NCI-H345 treated with DMSO at 0.1 percent for 48 hours (cell line): Measurements from ENCODE around the gene GLI3.

Experiments used
- DNase-seq: peaks from one replicate; lab custom pipeline; 2025; ENCODE audit not compliant: unreplicated experiment; lab: John Stamatoyannopoulos, UW

Gene GLI3

DNA sequence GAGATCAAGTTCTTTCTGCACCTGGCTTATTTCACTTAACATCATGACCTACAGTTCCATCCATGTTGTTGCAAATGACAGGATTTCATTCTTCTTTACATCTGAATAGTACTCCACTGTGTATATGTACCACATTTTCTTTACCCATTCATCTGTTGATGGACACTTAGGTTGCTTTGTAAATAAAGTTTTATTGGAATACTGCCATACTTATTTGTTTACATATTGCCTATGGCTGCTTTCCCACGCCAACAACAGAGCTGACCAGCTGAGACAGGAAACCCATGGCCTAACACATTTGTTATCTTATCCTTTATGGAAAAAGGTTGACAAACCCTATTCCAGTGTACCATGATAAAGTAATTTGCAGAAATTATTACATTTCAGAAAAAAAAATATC lies 153.7 kb downstream of the GLI3 start:
- no peak for DNase-seq

DNA sequence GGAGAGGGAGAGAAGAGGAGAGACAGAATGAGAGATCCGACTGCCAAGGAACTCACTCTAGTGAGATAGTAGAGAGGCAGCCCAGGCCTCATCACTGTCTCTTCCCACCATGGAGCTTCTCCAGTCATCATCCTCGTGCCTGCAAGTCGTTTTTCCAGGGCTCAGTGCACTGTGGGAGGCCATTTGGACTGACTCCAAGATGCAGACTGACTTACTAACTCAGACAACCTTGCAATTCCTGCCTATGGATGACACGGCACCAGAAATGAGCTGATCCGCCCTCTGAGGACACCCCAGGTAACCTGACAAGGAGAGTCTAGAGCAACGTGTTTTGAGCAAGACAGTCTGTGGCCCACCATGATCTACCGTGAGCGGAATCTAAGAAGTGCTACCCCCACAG lies 154.9 kb downstream of the GLI3 start:
- no peak for DNase-seq

DNA sequence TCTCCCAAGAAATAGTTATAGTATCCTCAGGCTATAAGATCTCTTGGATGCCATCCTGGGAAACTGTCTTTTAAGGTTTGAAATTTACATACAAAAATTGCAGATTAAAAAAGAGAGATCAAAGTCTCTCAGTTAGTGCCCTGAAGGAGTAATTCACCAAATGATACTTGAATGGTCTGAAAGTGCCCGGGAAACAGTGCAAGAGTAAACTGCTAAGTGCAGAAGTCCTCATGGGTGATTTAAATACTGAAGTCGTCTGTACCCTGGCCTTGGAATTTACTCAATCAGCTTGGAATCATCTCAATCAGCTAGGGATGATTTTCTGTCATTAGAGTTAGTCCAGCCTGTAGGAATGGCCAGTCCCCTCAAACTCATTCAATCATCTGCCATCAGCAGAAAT lies 155.3 kb downstream of the GLI3 start:
- DNase-seq: no peak

DNA sequence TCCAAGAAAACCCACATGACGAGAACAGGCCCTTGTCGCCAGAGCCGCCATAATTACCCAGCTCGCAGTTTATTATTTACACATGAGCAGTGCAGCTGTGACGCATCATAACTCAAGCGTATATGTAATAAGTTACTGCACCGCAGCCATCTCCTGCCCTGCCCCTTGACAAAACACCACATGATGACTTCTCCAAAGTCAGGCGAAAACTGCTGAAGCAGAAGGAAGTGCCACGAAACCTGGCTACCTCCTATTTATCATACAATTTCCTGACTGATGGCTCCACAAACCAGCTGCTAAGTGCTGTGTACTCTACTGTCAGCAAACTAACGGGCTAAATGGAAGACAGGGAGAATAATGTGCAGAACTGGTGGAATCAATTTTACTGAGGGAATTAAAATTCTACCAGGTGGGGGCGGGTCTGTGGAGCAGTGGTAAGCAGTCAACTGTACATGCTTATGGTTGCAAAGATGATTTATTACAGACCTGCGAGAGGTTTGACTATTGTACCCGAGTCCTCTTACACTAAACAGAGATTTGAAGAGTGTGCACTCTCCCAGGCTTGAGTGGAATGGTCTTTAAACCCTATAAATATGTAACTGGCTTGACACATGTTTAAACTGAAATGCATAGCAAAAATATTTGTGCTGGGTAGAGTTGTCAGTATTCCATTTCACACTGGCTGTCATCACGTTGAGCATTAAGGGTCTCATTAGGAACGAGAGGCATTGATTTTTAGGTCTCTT lies 156.0 kb downstream of the GLI3 start:
- no peak for DNase-seq

DNA sequence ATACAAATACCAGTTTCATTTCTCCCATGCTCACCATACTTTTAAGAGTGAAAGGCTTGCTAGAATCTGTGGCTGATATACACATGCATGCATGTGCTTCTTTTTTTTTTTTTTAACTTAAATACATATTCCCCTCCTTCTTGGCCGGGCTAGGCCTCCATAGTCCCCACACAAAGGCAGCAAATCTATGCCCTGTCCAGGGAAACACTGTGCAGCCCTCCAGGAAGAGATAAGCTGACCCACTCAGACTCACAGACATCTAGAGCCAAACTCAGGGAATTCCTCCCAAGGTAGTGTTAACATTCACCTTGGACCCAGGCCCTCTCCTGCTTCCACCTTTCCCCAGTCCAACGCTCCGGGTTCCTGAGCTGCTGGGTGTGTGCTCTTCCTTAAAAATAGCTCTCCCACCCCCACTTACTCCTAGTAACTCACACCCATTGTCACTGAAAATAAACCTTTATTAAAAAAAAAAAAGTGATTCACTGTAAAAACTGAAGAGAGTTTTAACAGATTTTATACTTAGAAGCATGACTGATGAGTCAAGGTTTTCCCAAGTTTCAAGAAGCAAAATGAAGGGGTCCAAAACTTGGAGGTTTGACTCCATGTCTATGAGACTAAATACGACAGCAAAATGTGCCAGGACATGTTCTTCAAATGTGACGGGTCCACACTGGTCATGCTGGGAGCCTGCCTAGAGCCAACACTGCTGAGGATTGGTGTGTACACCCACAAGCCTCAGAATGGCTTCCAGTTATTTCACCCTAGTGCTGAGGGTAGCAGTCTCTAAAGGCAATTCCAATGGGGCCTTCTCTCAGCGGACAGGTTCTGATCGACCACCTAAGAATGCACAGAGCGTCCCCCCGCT lies 159.5 kb downstream of the GLI3 start:
- no peak for DNase-seq

DNA sequence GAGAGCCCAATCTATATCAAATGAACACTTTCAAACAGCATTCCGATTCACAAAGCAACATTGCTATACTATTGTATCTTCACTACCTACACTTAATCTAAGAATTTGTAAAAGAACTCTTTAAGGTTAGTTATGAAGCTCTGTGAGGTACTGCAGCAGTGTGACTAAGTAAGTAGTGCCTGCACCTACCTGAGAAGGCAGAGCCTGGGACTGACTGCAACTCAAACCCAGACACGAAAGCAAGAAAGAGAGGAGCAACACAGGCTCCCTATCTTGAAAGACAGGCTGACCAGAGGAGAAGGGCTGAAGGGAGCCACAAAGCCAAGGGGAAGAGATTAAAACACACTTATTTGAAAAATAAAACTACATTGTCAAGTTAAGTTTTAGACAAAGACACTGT lies 160.1 kb downstream of the GLI3 start:
- no peak for DNase-seq

DNA sequence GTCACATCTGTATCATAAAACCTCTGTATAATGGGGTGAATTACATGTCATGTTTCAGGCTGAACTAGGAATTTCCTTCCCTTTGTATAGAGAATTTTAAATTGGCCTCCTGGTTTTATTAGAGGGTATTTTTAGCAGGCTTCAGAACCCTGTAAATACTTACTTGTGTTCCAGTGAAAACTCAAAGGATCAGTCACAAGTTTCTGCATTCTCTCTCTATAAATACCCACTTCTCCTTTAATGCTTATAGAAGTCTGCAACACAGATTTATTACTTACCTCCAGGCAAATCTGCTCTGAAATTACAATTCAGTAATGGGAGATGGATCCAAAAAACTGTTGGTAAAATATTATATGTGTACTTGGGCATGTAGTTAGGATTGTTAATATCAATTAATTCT lies 161.6 kb downstream of the GLI3 start:
- DNase-seq: no peak

DNA sequence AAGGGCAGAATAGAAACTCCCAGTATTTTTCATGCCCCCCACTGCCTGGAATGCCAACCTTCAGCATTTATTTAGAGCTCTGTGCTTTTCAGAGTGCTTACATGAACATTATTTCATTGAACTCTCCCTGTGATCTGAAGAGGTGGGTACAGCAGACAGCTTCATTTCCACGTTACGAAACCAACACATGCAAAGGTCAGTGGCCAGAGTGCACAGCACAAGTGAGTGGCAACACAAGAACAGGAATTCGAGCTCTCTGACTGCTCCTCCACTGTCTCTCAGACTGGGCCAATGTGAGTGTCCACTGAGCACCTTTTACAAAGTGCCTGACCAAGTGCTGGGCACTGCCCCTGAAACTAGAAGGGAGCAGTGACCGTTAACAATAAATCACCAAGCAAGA lies 162.9 kb downstream of the GLI3 start:
- no peak for DNase-seq

DNA sequence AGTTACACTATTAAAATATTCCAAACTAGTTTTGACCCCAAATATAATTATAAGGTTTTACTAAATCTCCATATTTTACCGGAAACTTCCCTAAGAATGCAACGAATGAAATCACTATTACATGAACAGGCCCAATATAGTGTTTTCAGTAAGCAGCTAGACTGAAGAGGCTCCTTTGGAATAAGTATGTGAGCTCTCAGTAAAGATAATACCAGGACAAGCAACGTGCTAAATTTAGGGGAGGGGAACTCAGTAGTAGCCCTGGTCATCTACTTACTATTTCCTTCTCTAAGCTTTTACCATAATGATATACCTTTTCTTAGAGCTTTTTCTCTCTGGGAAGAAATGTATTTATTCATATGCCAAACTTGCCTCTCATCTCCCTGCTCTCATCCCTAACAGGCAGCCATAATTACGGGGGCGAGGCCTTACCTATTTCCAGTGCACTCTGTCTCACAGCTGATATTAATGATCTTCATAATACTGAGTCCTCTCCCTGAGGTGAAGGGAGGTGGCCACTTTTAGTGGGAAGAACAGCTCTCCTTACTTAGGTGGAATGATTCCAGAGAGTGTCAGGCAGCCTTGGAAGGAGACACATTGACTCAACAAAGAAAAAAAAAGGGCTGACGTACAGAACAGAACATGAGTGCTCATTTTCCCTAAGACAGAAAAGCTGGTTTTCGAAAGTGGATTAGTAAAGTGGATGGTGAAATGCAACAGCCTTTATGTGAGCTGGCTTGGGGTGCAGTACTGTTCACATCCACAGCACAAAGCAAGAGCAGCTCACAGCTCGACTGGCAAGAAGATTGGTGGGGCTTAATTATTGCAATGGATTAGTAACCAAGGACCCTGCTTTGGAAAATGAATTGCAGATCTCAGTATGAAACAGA lies 165.4 kb downstream of the GLI3 start:
- DNase-seq: no peak

DNA sequence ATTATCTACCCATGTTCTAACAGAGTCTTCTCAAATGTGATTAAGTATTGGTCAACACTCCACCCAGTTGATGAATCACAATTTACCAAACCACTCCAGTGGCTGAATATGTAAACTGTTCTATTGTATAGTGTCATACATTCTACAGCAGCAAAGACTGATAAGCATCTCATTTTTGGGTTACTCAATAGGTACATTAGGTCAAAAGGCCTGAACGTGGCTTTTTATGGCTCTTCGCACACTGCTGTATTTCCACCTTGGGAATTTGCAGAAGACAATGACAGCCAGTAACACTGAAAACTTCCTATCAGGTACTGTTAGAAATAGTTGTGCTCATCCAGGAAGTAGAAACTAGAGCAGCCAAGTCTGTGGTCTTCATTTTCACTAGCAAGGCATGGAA lies 166.9 kb downstream of the GLI3 start:
- no peak for DNase-seq

DNA sequence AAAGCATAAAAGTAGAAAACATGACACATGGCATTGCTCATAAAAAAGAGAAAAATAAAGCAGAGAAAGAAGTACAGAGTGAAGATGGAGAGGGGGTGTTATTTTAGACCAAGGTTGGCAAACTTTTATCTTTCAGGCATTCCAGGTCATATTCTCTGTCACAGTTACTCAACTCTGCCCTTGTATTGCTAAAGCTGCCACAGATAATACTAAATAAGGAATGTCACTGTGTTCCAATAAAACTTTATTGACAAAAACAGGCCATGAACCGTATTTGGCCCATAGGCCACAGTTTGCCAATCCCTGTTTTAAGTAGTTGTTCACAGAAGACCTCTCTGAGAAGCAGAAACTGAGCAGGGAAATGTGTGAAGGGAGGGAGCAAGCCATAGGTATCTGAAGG lies 167.4 kb downstream of the GLI3 start:
- no peak for DNase-seq

DNA sequence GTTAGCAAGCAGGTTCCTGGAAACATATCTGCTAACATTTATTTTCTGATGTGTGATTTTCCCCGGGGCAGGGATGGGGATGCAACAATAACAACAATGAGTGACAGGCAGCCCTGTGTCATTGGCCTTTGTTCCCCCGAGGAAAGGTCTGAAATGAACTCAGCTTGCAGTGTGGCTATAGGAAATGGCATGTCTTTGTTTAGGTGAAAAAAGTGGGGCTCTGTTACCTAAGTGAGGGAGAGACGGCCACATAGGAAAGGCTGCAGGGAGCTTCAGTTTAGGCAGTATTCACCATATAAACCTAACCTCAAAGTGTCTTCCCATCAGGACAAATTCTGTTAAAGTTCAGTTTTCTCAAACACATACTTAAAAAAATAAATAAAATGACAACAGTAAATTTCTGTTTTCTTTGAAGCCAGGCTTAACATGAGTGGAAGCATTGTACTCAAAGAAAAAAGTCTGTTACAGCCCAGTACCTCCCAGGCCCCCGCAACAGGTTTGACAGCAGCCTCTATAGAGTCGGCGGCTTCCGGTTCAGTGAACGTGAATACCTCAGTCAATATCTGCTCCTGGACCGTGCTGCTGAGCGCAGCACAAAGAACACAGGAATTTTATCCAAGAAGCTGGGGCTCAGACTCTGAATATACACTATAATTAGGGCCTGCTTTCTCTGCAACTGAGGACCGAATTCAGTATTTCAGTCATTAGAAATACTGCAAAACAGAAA lies 168.3 kb downstream of the GLI3 start:
- no peak for DNase-seq

DNA sequence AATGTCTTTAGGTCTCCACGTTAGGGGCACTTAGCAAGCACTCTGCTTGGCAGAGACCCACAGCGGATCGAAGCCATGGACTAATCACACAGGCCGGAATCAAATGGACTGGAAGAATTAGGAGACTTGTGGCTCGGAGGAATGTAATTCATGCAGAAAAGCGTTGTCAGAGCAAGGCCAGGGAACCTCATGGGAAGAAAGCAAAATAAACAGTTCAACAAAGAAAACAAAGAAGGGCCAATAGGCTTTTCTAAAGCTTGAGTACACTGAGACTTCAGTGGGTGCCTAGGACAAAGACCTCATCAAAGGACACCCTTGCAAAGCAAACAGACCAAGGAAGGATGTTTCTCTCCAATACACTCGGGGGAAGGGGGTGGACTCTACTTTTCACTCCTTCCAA lies 171.1 kb downstream of the GLI3 start:
- no peak for DNase-seq

DNA sequence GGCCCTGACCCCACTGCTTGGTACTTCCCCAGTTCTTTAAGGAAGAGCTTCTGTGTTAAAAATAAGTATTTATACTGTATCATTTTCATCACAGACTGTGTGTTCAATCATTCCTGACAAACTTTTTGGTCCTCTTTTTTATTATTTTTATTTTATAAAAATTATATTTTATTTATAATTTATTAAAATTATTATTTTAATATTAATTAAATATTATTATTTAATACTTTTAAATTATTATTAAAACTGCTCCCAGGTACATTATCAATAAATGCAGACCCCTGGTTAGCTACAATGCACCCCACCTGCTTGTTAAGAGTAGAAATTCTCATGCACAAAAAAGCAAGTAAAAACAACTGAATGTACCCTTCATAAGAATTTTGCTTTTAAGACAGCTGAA lies 172.0 kb downstream of the GLI3 start:
- no peak for DNase-seq

DNA sequence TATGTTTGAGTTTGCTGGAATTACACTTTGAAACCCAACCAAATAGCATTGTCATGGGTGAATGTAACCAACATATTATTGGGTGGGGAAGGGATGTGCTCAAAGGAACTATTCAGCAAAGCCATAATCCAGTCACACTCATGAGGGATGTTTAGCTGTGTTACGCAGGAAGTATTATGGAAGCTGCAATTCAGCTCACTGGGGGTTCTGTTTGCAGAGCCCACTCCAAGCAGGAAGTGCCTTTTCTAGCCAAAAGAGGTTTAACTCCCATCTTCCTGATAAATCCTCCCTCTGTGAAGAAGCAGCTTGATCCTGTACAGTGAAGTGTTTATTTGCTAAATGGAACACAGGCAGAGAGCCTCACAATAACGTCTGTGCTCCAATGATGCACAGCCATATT lies 172.5 kb downstream of the GLI3 start:
- no peak for DNase-seq

DNA sequence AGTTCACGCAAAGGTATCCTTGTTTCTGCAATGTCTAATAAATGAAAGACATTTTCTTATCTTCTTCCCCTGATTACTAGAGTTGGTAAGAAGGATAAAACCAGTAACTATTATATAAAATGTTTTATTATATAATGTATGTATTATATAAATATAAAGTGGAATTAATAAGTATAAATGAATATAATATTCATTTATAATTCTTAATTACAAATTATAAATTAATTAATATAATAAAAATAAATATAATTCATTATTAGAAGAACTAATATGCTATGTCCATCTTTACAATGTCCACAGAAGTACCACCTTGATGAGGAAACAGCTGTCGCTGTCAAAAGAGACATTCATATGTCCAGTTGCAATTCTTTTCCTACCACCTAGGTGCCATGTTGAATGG lies 177.7 kb downstream of the GLI3 start:
- DNase-seq: no peak

DNA sequence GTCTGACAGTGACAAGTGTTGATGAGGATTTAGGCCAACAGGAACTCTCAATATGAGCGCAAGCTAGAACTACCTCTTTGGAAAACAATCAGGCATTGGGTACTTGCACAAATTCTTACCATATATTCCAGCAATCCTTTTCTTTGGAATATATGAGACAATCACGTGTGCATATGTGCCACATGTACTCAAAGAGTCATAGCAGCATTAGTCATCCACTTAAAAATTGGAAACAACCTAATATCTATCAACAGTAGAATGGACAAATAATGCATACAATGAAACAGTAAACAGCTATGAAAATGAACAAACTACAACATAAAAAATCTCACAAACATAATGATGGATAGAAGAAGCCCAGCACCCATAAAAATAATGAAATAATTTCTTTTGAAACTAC lies 179.7 kb downstream of the GLI3 start:
- DNase-seq: no peak

DNA sequence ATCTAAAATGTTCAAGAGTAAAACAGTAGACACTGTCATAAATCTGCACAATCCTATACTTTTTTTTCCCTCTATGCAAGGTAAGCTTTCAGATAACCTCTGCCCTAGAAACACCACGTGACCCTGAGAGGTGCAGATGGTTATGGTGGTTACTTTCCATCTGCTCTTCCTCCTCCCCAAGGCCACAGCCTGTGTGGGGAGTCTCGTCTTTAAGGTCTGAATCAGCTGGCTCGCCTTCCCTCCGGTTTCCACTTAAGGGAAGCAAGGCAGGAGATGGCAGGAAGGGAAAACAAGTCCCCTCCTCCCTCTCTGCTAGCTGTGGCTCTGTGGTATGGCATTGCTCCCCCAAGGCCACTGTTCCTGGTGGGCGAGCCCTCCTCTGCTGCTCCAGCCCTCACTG lies 181.8 kb downstream of the GLI3 start:
- no peak for DNase-seq

DNA sequence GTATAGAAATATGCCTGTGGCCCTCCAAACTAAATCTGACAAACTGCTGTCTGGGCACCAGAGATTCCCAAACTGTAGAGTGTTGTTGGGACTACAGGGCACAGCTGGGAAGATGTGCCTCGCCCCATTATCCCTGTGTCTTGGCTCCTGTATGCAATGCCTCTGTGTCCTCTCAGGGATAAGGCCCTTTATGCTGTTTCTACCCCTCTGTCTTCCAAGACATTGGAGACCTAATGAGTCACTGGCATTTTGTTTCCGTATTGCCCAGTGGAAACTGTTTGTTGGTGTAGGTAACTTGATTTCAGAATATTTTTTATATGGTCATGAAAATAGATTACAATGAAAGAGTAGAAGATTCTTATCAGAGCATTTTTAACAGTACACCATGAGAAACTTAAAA lies 183.2 kb downstream of the GLI3 start:
- DNase-seq: no peak

DNA sequence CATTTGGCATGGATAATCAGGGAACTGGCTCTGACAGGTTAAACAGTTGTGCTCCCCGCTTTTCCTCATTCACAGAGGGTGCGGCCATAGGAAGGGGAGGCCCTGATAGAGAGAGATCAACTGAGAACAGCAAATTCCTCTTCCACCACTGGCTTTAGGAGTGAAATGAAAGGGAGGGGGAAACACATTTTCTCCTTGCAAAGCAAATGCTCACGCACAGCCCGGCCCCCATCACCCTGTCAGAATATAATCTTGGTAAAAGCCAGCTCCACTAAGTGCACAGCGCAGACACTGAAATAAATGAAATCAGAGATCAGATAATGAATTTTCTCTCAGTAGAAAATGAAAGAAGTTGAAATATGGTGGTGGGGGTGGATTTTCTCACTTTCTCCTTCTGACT lies 187.2 kb downstream of the GLI3 start:
- no peak for DNase-seq

DNA sequence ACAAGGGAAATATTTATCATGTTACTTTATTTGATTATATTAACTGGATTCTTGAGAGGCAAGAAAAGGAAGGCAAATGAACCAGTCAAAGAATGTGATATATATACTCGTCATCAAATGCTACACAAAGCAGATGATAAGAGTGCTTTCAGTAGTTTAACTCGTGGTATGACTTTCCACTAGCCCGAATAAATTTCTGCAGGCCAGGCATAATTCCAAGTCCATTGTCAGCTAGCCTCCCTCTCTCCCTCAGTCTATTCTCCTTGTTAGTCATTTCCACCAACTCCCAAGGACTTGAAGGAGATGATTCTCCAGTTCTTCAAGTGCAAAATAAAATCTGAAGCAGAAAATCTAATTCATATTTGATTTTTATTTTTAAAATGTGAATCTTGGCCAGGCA lies 190.5 kb downstream of the GLI3 start:
- no peak for DNase-seq
